GM23338 (cell line): Measurements from ENCODE around the gene GOLGA6L6. TPM values are rescaled to one million over a fixed set of nuclear protein-coding genes. Genes with fewer than 3 reads are reported as not detected.
"Not testable (repeated sequence)": the region's sequence is repeated elsewhere in the genome, so short reads cannot be mapped to it uniquely, and the experiment has no call there.

Experiments used
- ATAC-seq: fragments of 200-7000 bp; cut with Tn5 transposase; 3 replicates; pipeline ENCODE4 v1.9.1; 2020
- DNase-seq: peaks from one replicate; pipeline ENCODE4 v3.0.0-alpha.2; 2015; ENCODE audit warnings: low spot score
- H2AFZ ChIP-seq: fragments of 200-600 bp; sonication (generic); 2 replicates; pipeline ENCODE4 v1.8.0; 2016; ENCODE audit warnings: antibody characterized with exemption, mild to moderate bottlenecking, moderate library complexity
- H3F3A ChIP-seq: fragments of 200-600 bp; sonication (generic); replicated peaks from 2 replicates; pipeline ENCODE4 v1.8.0; 2017; ENCODE audit warnings: antibody characterized with exemption, mixed run types, low read depth
- H3K27ac ChIP-seq: fragments of 200-600 bp; sonication (generic); 2 replicates; pipeline ENCODE4 v1.6.1; 2016; ENCODE audit warnings: low read depth
- H3K27me3 ChIP-seq: fragments of 200-600 bp; sonication (generic); 2 replicates; pipeline ENCODE4 v1.8.0; 2016; ENCODE audit warnings: mild to moderate bottlenecking, mixed run types, moderate library complexity; ENCODE audit not compliant: insufficient read depth
- H3K36me3 ChIP-seq: fragments of 200-600 bp; sonication (generic); 2 replicates; pipeline ENCODE4 v1.8.0; 2016; ENCODE audit warnings: mild to moderate bottlenecking; ENCODE audit not compliant: insufficient read depth
- H3K4me1 ChIP-seq: fragments of 200-600 bp; sonication (generic); 2 replicates; pipeline ENCODE4 v1.8.0; 2016; ENCODE audit warnings: mild to moderate bottlenecking, moderate library complexity; ENCODE audit not compliant: insufficient read depth
- H3K4me2 ChIP-seq: fragments of 200-600 bp; sonication (generic); 2 replicates; pipeline ENCODE4 v1.7.1; 2017; ENCODE audit warnings: mixed run types
- H3K4me3 ChIP-seq: fragments of 200-600 bp; sonication (generic); 2 replicates; pipeline ENCODE4 v1.6.1; 2016; ENCODE audit warnings: mixed run types
- H3K79me2 ChIP-seq: fragments of 200-600 bp; sonication (generic); replicated peaks from 2 replicates; pipeline ENCODE4 v1.8.0; 2017; ENCODE audit warnings: mild to moderate bottlenecking; ENCODE audit not compliant: insufficient read depth
- H3K9me2 ChIP-seq: fragments of 200-600 bp; sonication (generic); 2 replicates; pipeline ENCODE4 v1.8.0; 2017; ENCODE audit not compliant: insufficient read depth
- H4K20me1 ChIP-seq: fragments of 200-600 bp; sonication (generic); replicated peaks from 2 replicates; pipeline ENCODE4 v1.8.0; 2017; ENCODE audit warnings: mild to moderate bottlenecking; ENCODE audit not compliant: insufficient read depth
- H3K27ac Mint-ChIP-seq: 2 replicates; pipeline ENCODE4 v1.8.0; 2020; ENCODE audit warnings: inconsistent platforms, mild to moderate bottlenecking, moderate library complexity, mixed read lengths
- H3K27me3 Mint-ChIP-seq: 3 replicates; pipeline ENCODE4 v1.8.0; 2022; ENCODE audit warnings: low read depth, mild to moderate bottlenecking, moderate library complexity, mixed read lengths, inconsistent platforms; ENCODE audit not compliant: insufficient read depth, poor library complexity
- H3K36me3 Mint-ChIP-seq: 3 replicates; pipeline ENCODE4 v1.8.0; 2021; ENCODE audit warnings: low read depth, mild to moderate bottlenecking, inconsistent platforms, moderate library complexity, mixed read lengths
- H3K4me1 Mint-ChIP-seq: 3 replicates; pipeline ENCODE4 v1.8.0; 2020; ENCODE audit warnings: mild to moderate bottlenecking, inconsistent platforms, mixed read lengths
- H3K4me3 Mint-ChIP-seq: 3 replicates; pipeline ENCODE4 v1.8.0; 2021; ENCODE audit warnings: moderate library complexity, mild to moderate bottlenecking, inconsistent platforms, mixed read lengths
- H3K9me3 Mint-ChIP-seq: 3 replicates; pipeline ENCODE4 v1.8.0; 2020; ENCODE audit warnings: moderate library complexity, mild to moderate bottlenecking, inconsistent platforms, mixed read lengths
- long read RNA-seq: library from polyadenylated mRNA; unstranded; transcript quantifications from one replicate; pipeline ENCODE4 v2.0.0, GENCODE V29; 2020; ENCODE audit not compliant: unreplicated experiment
- polyA plus RNA-seq: library from polyadenylated mRNA; unstranded; fragments of >200 nt; fragmentation: Nextera tagmentation; extraction: Ambion mirVana; gene quantifications from 2 replicates; pipeline ENCODE4 v1.2.1, GENCODE V29; 2016
- total RNA-seq: library from RNA; depleted of rRNA; stranded (reverse); fragments of >200 nt; shearing (Covaris generic); gene quantifications from 2 replicates; pipeline ENCODE4 v1.2.3, GENCODE V29; 2014; rRNA removed

Gene GOLGA6L6
- total RNA-seq: not detected in 2 replicates
- not detected in 2 replicates for polyA plus RNA-seq
- long read RNA-seq: 0 reads

- not testable (repeated sequence) for H3K27ac Mint-ChIP-seq, H3K4me3 ChIP-seq, H3K27ac ChIP-seq, H3K9me2 ChIP-seq, H3K27me3 ChIP-seq, H2AFZ ChIP-seq, H3K27me3 Mint-ChIP-seq, H3K36me3 ChIP-seq, H3K79me2 ChIP-seq, H3F3A ChIP-seq, H3K4me1 ChIP-seq, H3K9me3 Mint-ChIP-seq, H4K20me1 ChIP-seq, H3K4me3 Mint-ChIP-seq, H3K4me2 ChIP-seq, ATAC-seq, H3K4me1 Mint-ChIP-seq, H3K36me3 Mint-ChIP-seq, DNase-seq
Measured at GRCh38 chr15:20541700-20542099, at the start of gene GOLGA6L6. Gene GOLGA6L6, minus strand, starts transcription at chr15:20541800. Its CDS starts 91 bp downstream, at chr15:20541709.

- H3K27ac Mint-ChIP-seq, H3K36me3 Mint-ChIP-seq, H3K4me2 ChIP-seq, ATAC-seq, H3K27me3 ChIP-seq, DNase-seq, H3K4me3 Mint-ChIP-seq, H3F3A ChIP-seq, H3K27me3 Mint-ChIP-seq, H3K9me2 ChIP-seq, H3K4me1 ChIP-seq, H2AFZ ChIP-seq, H4K20me1 ChIP-seq, H3K4me3 ChIP-seq, H3K79me2 ChIP-seq, H3K36me3 ChIP-seq, H3K4me1 Mint-ChIP-seq, H3K27ac ChIP-seq, H3K9me3 Mint-ChIP-seq: not testable (repeated sequence)
Measured at GRCh38 chr15:20590069-20590468, 48.5 kb upstream of the GOLGA6L6 start.

GRCh38 chr15:20586821-20587220 lies 45.2 kb upstream of the GOLGA6L6 start:
- H3K9me2 ChIP-seq, H3K27me3 Mint-ChIP-seq, H3K27ac ChIP-seq, H3F3A ChIP-seq, H3K4me1 ChIP-seq, H3K27ac Mint-ChIP-seq, H3K36me3 Mint-ChIP-seq, ATAC-seq, H3K36me3 ChIP-seq, H4K20me1 ChIP-seq, H3K27me3 ChIP-seq, H3K4me3 ChIP-seq, H3K9me3 Mint-ChIP-seq, H3K79me2 ChIP-seq, H3K4me3 Mint-ChIP-seq, DNase-seq, H2AFZ ChIP-seq, H3K4me2 ChIP-seq, H3K4me1 Mint-ChIP-seq: not testable (repeated sequence)

- not testable (repeated sequence) for H3K27ac Mint-ChIP-seq, H3K79me2 ChIP-seq, H3K27me3 Mint-ChIP-seq, ATAC-seq, H3K9me3 Mint-ChIP-seq, H3K4me3 Mint-ChIP-seq, H3K36me3 Mint-ChIP-seq, H3K27me3 ChIP-seq, H3K4me3 ChIP-seq, H3K9me2 ChIP-seq, H3K4me2 ChIP-seq, H3K4me1 ChIP-seq, H3K4me1 Mint-ChIP-seq, DNase-seq, H3F3A ChIP-seq, H2AFZ ChIP-seq, H3K27ac ChIP-seq, H4K20me1 ChIP-seq, H3K36me3 ChIP-seq
Measured at GRCh38 chr15:20582726-20583115, 41.1 kb upstream of the GOLGA6L6 start.

GRCh38 chr15:20582109-20582725 lies 40.6 kb upstream of the GOLGA6L6 start:
- H3K4me3 Mint-ChIP-seq, H3K4me1 ChIP-seq, H3K36me3 ChIP-seq, H3K27me3 ChIP-seq, H3K27ac Mint-ChIP-seq, H3K4me1 Mint-ChIP-seq, ATAC-seq, H3K36me3 Mint-ChIP-seq, H3K27ac ChIP-seq, H3K9me3 Mint-ChIP-seq, H2AFZ ChIP-seq, H3K4me3 ChIP-seq, H3K27me3 Mint-ChIP-seq, H3K9me2 ChIP-seq, H4K20me1 ChIP-seq, H3K4me2 ChIP-seq, DNase-seq, H3F3A ChIP-seq, H3K79me2 ChIP-seq: not testable (repeated sequence)

GRCh38 chr15:20581261-20582108 lies 39.9 kb upstream of the GOLGA6L6 start:
- not testable (repeated sequence) for H4K20me1 ChIP-seq, H3K27me3 ChIP-seq, H3K4me1 ChIP-seq, H2AFZ ChIP-seq, H3K9me2 ChIP-seq, DNase-seq, H3F3A ChIP-seq, H3K4me2 ChIP-seq, H3K27ac ChIP-seq, H3K4me3 Mint-ChIP-seq, H3K4me1 Mint-ChIP-seq, H3K27ac Mint-ChIP-seq, H3K9me3 Mint-ChIP-seq, H3K27me3 Mint-ChIP-seq, H3K4me3 ChIP-seq, H3K36me3 Mint-ChIP-seq, H3K36me3 ChIP-seq, H3K79me2 ChIP-seq
- peak; percentile 56 for ATAC-seq
